GM06990 (cell line): ENCODE measurements around the gene CD48.
A peak's percentile ranks its signal among the peaks of the same experiment; 100 is the strongest.
"Not testable (repeated sequence)": the region's sequence is repeated elsewhere in the genome, so short reads cannot be mapped to it uniquely, and the experiment has no call there.

ENCODE experiments used
- DNase-seq: peaks from one replicate; pipeline ENCODE4 v3.0.0-alpha.2; 2011; ENCODE audit not compliant: insufficient read length; ENCODE audit errors: extremely low read depth
- H3K27me3 ChIP-seq: replicated peaks from 2 replicates; pipeline ENCODE4 v1.6.0; 2011; ENCODE audit warnings: low read length; ENCODE audit not compliant: control insufficient read depth, insufficient read depth
- H3K36me3 ChIP-seq: 2 replicates; pipeline ENCODE4 v1.5.1; 2011; ENCODE audit warnings: low read length; ENCODE audit not compliant: control insufficient read depth, insufficient read depth
- H3K4me3 ChIP-seq: replicated peaks from 2 replicates; pipeline ENCODE4 v1.5.1; 2011; ENCODE audit warnings: low read depth, mild to moderate bottlenecking, control low read depth, low read length
- TF ChIP-seq, protein P1 (sequence below): IDR thresholded peaks from 2 replicates; pipeline ENCODE4 v1.5.1; 2011; ENCODE audit warnings: low read length, control low read depth, mild to moderate bottlenecking, inconsistent platforms; ENCODE audit not compliant: insufficient read depth, poor library complexity, severe bottlenecking

Gene CD48

DNA sequence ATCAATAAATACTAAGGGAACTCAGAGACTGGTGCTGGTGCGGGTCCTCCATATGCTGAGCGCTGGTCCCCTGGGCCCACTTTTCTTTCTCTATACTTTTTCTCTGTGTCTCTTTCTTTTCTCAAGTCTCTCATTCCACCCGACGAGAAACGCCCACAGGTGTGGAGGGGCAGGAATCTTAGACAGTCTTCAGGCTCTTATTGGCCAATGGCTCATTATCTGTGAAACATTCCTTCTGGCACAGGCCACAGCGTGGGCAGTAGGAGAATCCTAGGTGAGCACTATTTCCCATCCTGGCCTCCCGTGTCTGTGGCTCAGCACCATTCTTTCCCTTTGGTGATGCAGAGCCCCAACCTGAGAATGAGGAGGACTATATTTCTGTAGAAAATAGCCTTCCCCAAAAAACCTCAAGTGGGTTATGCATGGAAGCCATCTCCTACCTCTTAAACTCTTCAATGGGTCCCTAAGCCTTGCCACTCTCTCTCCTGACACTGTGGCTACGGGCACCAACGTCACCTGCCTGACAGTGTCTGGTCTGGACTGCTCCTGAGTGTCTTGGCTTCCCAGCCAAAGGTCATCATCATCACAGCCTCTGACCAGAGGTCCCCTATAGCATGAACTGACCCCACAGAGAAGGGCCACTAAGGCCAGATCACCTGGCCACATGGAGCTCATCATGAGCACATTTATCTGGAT, 58.5 kb downstream of the CD48 start:
- no peaks in the 10 kb centered on the region for H3K27me3 ChIP-seq
- H3K4me3 ChIP-seq: no peak overlapping the region
- TF ChIP-seq, protein P1, sequence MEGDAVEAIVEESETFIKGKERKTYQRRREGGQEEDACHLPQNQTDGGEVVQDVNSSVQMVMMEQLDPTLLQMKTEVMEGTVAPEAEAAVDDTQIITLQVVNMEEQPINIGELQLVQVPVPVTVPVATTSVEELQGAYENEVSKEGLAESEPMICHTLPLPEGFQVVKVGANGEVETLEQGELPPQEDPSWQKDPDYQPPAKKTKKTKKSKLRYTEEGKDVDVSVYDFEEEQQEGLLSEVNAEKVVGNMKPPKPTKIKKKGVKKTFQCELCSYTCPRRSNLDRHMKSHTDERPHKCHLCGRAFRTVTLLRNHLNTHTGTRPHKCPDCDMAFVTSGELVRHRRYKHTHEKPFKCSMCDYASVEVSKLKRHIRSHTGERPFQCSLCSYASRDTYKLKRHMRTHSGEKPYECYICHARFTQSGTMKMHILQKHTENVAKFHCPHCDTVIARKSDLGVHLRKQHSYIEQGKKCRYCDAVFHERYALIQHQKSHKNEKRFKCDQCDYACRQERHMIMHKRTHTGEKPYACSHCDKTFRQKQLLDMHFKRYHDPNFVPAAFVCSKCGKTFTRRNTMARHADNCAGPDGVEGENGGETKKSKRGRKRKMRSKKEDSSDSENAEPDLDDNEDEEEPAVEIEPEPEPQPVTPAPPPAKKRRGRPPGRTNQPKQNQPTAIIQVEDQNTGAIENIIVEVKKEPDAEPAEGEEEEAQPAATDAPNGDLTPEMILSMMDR: no peak
- no peaks in the 10 kb centered on the region for H3K36me3 ChIP-seq
- DNase-seq: no peak

DNA sequence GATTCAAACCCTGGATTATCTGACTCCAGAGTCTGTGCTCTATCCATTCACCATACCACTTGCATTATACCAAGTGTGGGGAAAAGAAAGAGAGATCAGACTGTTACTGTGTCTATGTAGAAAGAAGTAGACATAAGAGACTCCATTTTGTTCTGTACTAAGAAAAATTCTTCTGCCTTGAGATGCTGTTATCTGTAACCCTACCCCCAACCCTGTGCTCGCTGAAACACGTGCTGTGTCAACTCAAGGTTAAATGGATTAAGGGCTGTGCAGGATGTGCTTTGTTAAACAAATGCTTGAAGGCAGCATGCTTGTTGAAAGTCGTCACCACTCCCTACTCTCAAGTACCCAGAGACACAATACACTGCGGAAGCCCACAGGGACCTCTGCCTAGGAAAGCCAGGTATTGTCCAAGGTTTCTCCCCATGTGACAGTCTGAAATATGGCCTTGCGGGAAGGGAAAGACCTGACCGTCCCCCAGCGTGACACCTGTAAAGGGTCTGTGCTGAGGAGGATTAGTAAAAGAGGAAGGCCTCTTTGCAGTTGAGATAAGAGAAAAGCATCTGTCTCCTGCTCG, 59.5 kb downstream of the CD48 start:
- not testable (repeated sequence) for DNase-seq, H3K36me3 ChIP-seq, H3K4me3 ChIP-seq, H3K27me3 ChIP-seq

DNA sequence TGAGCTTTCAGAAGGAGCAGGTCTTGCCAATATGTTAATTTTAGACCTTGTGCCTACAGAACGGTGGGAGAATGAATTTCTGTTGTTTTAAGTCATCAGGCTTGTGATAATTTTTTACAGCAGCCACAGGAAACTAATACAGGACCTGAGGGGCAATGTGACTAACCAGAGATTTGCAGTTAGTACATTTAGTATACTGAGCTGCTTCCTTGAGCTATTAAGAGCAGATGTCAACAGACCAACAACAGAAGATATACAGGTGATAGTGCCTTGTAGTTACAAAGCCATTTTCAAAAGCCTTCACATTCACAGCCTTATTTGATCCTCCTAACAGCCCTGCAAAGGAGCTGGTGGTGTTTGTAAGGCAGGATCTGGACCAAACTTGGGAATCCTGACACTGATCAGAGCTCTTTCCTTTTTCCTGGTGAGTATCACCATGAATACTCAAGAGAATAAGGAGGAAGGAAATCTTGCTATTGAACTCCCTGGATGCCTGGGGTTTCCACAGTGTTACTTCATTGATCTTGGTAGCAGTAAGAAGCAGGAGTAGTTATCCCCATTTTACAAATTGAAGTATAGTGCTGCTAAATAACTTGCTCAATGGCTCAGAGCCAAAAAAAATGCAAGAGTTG, 60.1 kb downstream of the CD48 start:
- no peak for DNase-seq
- H3K27me3 ChIP-seq: no peaks in the 10 kb centered on the region
- H3K36me3 ChIP-seq: no peaks in the 10 kb centered on the region
- no peak overlapping the region for H3K4me3 ChIP-seq
- TF ChIP-seq, protein P1: no peak

DNA sequence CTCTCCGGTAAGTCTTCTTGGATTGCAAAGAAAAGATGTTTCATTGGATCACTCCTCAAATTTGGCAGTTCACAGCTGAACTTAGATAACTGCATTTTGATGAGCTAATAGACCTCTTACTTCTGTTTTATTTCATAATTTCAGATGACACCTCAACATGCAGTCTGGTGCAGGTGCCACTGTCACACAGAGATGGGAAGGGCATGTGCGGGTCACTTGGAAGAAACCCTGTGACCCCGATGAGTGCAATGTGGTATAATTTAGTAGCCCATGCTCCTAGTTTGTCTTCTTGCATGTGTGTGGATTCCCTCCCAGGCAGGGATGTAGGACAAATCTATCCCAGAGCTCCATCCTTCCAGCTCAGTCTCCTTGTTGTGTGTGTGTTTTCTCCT, 64.3 kb downstream of the CD48 start:
- Histone ChIP-seq H3K4me3 (peak overlapping the region; percentile 82), H3K27me3 (no peaks in the 10 kb centered on the region), H3K36me3 (no peaks in the 10 kb centered on the region; the same call in 1 of the 2 replicates)
- DNase-seq: no peak
- TF ChIP-seq, protein P1: no peak

DNA sequence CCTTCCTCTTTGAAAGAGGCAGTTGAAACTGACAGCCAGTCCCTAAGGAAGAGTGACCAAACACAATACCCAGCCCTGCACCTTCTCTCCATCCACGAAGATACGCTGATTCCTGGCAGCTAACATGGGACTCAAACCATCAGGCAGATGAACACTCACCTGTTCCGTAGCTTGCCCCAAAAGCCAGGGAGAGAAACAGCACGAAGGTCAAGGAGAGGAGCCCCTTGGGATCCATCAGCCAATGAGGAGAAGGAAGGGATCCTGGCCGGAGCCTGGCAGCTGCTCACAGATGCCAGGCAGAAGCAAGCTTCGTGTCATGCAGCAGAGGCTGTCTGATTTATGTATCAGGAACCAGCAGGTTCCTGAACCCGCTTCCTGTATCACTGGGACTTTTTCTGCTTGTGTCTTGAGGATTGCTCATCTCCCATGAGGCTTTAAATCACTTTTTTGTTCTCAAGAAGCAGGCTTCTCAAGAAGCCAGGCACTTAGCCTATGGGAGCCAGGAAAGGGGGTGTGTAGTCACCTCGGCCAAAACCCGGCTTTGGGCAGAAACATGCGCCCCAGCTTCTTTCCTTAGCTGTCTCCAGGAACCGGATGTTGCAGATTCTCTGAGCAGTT, 64.8 kb downstream of the CD48 start, which contains the start of gene SLAMF1:
Gene SLAMF1 (minus strand): TSS at position 334 of the 618 bp plus-strand sequence. CDS start 99 bp downstream, at position 235.
- Histone ChIP-seq H3K27me3 (no peaks in the 10 kb centered on the region), H3K4me3 (peak within 1 kb of the TSS; percentile 82), H3K36me3 (no peaks in the 10 kb centered on the region; the same call in 1 of the 2 replicates)
- peak; percentile 66 for DNase-seq
- TF ChIP-seq, protein P1: no peak

DNA sequence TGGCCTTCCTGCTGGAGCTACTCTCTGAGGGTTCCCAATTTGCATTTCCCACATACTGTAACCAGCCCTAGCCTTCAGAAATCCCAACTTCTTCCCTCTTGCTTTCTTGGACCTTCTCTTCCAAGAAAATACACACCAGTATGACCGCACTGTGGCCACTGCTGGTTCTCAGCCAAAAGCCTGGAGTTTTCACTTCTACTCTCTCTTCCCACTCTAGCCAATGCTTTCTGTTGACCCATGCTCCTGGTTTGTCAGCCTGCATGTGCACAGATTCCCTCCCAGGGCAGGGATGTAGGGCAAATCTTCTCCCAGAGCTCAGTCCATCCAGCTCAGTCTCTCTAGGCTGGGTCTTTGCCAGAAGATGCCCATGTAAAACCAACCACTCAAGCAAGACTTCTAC, 65.4 kb downstream of the CD48 start:
- DNase-seq: no peak
- TF ChIP-seq, protein P1: no peak
- H3K4me3 ChIP-seq: peak overlapping the region; percentile 82

More for the DNA sequence above, 65.4 kb downstream of the CD48 start:
- no peaks in the 10 kb centered on the region; the same call in 1 of the 2 replicates for H3K36me3 ChIP-seq
- no peaks in the 10 kb centered on the region for H3K27me3 ChIP-seq
